ENCODE results near the gene HFE. TPM values are rescaled to one million over a fixed set of nuclear protein-coding genes. Genes with fewer than 3 reads are reported as not detected.
"Not testable (repeated sequence)": the region's sequence is repeated elsewhere in the genome, so short reads cannot be mapped to it uniquely, and the experiment has no call there.

Gene HFE
- 19.1 TPM for total RNA-seq

GRCh38 chr6:26087284-26088115 lies at the start of gene HFE:
Gene HFE, plus strand, starts transcription at chr6:26087429. Its CDS starts 12 bp downstream, at chr6:26087441.
- peak; percentile 40 for DNase-seq (ENCODE audit: low spot score)

DNA sequence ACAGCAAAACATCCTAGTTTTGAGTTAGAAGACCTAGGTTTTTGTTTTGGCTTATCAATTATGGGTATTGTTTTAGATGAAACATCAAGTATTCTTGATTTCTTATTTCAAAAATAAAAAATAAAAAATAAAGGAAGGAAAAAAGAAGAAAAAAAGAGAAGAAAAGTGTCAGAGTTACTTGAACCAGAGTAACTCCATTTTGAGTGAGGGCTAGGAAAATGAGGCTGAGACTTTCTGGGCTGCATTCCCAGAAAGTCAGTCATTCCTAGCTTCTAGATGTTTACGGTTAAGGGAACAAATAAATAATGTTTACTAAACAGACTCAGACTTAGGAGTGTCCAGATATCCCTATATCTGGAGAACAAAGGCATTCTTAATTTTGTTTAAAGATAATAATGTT lies 45.3 kb upstream of the HFE start:
- DNase-seq (ENCODE audit: low spot score), result no peak

- peak; percentile 89 for DNase-seq (ENCODE audit: low spot score)
Measured at GRCh38 chr6:26043384-26044139, 43.7 kb upstream of the HFE start.

DNA sequence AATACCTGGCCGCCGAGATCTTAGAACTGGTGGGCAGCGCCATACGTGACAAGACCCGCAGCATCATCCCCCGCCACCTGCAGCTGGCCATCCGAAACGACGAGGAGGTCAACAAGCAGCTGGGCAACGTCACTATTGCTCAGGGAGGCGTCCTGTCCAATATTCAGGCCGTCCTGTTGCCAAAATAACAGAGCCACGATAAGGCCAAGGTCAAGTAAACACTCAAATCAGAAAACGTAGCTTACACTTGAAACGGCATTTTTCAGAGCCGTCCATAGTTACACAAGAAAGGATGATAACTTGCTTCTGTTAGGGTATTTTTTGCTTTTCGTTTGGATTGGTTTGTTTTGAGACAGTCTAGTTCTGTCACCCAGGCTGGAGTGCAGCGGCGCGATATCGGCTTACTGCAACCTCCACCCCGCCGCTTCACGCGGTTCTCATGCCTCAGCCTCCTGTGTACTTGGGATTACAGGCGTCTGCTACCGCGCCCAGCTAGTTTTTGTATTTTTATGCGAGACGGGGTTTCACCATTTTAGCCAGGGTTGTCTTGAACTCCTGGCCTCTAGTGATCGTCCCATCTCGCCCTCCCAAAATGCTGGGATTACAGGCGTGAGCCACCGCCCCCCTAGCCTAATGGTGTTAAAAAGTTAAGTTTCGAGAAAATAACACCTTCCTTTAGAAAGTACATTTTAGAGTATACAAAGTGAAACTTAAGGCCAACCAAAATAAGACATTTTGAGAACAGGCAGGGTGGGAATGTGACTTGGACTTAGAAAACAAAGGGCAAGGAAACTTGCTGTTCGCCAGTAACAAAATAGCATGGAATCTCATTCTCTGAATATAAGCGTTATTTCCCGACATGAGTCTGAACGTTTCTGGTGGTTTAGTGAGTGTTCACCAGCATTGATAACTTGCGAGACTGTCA lies 42.8 kb upstream of the HFE start:
- peak; percentile 28 for DNase-seq (ENCODE audit: low spot score)

GRCh38 chr6:26045065-26045927 lies 41.9 kb upstream of the HFE start:
- DNase-seq (ENCODE audit: low spot score), result peak; percentile 94

- DNase-seq (ENCODE audit: low spot score), result no peak
Measured at GRCh38 chr6:26045928-26046368, 41.3 kb upstream of the HFE start.

- not testable (repeated sequence) for DNase-seq (ENCODE audit: low spot score)
Measured at GRCh38 chr6:26047329-26047728, 39.9 kb upstream of the HFE start.

DNA sequence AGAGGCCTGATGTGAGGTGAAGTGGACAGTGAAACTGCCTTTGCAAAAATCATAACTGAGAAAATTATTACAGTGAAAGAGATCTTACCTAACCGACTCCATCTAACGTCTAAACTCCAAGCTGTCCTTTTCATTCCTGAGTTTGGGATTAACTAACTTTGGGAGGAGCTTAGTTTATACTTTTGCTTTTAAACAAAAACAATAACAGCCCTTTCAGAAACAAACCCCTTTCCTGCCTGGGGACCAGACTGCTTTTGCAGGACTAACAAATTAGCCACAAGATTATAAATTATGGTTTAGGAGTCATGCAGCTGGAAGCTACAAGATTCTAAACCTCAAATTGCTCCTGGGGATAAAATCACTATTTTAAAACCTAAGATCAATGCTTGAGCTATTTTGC lies 38.6 kb upstream of the HFE start:
- DNase-seq (ENCODE audit: low spot score), result no peak

DNA sequence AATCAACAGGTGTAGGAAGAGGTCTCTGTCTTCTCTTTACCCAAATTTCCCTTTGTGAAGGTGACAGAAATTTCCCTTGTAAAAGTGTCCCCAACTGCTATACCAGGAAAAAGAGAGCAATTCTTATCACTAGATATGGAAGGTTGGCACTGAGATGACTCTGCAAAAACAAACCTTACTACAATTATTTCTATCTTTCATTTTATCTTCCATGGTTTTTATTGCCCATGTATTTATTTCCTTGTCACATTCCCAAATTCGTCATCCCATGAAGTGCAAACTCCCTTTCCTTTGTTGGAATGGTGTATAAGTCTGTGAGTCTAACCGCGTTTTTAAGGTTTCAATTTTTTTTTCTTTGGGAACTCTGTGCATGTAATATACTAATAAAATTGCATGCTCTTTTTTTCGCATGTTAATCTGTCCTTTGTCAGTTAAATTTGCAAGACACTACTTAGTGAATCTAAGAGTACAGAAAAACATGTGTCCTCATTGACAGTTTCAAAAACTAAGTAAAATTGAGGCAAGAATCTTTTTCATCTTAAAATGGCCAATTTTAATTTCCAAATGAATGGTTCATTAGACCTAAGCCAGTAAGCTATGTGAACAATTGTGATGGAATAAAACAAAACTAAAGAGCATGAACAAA lies 35.4 kb upstream of the HFE start:
- no peak for DNase-seq (ENCODE audit: low spot score)

GRCh38 chr6:26052762-26053250 lies 34.4 kb upstream of the HFE start:
- not testable (repeated sequence) for DNase-seq (ENCODE audit: low spot score)

- no peak for DNase-seq (ENCODE audit: low spot score)
Measured at GRCh38 chr6:26053992-26054780, 33.0 kb upstream of the HFE start.

GRCh38 chr6:26054781-26055718 lies 32.2 kb upstream of the HFE start:
- peak; percentile 96 for DNase-seq (ENCODE audit: low spot score)

GRCh38 chr6:26055719-26056582 lies 31.3 kb upstream of the HFE start:
- peak; percentile 96 for DNase-seq (ENCODE audit: low spot score)

DNA sequence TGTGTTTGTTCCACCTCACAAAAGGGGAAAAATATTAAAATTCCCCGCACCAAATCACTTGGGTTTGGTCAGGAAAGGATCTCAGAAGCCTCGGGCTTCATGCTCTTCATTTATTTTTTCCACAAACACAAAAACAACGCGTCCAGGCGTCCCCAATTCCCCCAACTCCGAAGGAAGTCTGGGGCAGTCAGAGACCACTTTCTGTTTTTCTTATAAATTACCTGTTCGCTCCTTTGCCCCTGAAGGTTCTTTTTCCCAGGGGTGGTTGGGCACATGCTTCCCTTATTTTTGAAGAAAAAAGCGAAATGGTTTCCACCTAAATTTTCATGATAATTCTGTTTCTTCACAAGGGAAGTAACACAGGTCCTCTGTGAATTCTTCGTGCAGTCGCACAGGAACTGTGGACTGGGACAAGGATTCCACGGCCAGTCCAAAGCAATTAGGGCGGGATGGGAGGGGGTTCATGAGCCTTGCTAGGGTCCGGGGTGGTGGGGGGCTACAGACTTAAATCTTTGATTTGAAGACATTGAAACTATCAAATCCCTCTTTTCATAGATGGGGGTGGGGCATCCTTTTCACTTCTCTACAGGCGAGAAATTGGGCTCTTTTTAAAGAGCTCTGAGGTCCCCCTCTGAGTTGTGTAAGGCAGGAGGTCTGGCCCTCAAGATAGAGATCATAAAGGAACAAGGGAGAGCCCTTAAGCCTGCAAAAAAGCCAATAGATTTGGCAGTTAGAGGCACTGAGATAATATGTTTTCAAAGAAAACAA lies 30.5 kb upstream of the HFE start:
- DNase-seq (ENCODE audit: low spot score), result no peak

DNA sequence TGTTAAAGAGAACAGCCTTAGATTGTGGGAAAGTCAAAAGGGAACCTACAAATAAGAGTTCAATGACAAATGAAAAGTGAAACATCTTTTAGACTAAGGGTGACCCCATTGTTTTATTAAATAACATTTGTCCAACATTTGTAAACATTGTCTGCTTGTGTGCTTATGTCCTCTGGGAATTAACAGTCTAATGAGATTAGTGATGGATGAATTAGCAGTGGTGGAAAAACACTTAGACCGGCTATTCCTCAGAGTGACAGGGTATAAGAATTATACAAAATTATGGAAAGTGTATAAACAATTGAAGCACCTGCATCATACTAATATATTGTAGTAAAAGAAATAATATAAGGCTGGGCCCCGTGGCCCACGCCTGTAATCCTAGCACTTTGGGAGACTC lies 29.3 kb upstream of the HFE start:
- DNase-seq (ENCODE audit: low spot score), result no peak

GRCh38 chr6:26058477-26059033 lies 28.7 kb upstream of the HFE start:
- not testable (repeated sequence) for DNase-seq (ENCODE audit: low spot score)
